ENCODE results near the gene SFSWAP.
"Not testable (repeated sequence)": the region's sequence is repeated elsewhere in the genome, so short reads cannot be mapped to it uniquely, and the experiment has no call there.

SFSWAP gene

GRCh38 chr12:131794573-131794972, 83.7 kb downstream of the SFSWAP start:
- DNase-seq: no peak

GRCh38 chr12:131795064-131795463, 84.2 kb downstream of the SFSWAP start:
- DNase-seq: no peak

DNA sequence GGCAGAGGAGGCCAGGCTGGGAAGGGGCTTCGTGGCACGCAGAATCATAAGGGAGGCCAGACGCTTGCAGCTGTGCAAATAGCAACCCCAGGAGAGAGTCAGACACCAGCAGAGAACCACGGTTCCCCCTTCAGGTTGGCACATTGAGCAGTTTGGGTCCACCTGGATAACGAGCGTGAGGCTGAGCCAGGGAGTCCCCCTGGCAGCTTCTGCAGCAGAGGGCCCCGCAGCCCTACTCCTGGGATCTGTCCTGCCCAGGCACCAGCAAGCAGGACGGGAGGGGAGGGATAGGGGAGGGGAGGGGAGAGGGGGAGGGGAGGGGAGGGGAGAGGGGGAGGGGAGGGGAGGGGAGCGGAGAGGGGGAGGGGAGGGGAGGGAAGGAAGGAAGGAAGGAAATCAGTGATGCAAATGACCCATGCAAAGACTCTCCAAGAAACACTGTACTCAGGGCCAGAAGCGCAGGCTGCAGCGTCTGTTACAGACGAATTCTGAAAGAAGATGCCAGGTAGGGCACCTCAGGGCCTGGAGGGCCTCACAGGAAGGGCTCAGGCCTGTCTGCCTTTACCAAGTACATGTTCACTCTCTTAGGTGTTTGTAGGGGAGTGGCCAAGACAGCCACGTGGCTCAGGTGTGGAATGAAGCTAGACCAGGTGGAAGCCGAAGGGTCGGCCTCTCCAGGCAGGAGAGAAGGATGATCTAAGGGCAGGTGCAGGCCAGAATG, 85.0 kb downstream of the SFSWAP start:
- no peak for DNase-seq

DNA sequence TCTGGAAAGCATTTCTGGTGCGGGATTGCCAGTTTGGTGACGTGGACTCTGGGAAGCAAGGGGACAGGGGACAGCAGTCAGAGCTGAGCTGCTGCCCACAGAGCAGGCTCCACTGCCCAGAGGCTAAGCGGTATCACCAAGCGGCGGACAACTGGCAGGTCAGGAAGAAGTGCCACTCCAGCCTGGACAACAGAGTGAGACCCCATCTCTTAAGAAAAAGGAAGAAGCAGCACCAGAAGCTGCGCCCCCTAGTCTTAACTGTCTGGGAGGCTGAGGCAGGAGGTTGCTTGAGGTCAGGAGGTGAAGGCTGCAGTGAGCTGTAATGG, 85.5 kb downstream of the SFSWAP start:
- DNase-seq: no peak

GRCh38 chr12:131796754-131797587, 86.1 kb downstream of the SFSWAP start:
- DNase-seq: no peak

- DNase-seq: no peak
These were observed 86.7 kb downstream of the SFSWAP start for GRCh38 chr12:131797588-131797934.

- DNase-seq: no peak
These were observed 88.3 kb downstream of the SFSWAP start for GRCh38 chr12:131799195-131799594.

GRCh38 chr12:131799828-131800593, 89.1 kb downstream of the SFSWAP start:
- DNase-seq: no peak

DNA sequence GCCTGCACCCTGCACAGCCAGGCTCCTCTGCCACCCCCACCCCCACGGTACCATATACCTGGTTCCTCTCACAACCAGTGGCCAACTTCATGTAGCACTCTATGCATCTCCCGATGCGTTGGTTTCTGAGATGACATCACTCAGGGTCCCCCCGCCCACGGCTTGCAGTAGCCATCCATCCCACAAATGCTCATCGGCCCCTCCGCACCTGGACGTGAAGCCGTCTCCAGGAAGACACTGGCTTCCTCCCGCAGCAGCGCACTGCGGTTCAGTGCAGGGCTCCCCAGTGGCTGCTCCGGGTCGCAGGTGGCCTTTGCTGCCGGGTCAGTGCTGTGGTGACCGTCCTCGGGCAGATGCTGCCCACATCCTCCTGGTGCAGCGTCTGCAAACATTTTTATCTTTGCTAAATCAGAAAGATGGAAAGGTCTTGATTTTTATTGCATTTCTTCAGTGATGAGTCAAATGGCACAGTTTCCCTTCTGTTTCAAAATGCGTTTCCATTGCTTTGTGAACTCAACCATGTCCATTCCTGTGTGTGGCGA, 89.8 kb downstream of the SFSWAP start:
- no peak for DNase-seq

DNA sequence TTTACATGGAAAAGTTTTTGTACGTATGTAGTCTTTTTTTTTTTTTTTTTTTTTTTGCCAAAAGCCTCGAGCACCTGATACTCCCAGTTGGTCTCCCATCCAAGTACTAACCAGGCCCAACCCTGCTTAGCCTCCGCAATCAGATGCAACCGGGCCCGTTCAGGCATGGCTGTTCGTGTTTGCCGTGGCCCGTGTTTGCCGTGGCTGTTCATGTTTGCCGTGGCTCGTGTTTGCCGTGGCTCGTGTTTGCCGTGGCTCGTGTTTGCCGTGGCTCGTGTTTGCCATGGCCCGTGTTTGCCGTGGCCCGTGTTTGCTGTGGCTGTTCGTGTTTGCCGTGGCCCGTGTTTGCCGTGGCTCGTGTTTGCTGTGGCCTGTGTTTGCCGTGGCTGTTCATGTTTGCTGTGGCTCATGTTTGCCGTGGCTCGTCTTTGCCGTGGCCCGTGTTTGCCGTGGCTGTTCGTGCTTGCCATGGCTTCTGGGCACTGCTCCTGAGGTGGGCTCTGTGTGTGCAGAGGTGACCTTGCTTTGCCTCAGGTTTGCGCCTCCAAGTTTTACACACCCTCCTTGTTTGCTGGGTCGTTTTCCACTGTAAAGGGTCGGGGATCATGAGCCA, 90.5 kb downstream of the SFSWAP start:
- no peak for DNase-seq

DNA sequence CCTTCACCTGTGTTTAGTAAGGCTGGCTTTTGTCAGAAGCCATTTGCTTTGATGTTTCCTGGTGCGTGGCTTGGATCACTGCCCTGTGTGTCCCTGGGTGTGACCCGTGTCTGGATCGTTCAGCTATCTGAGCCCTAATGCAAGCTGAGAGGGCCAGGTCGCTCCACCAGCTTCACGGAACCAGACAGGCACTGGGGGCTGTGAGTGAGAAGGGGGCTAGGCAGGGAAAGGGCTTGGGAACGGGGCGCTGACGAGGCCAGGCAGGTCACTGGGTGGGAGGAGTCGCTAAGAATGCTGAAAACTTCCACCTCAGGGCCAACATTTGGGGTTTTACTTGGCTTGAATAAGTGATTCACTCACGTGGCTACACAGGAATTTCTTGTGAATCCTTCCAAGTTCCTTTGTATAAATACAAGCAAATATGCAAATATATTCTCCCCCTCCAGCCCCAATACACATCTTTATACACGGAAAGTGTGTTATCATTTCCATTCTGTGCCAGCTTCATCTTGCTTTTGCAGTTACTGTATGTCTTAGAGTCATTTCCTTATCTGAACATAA, 93.2 kb downstream of the SFSWAP start:
- no peak for DNase-seq

DNA sequence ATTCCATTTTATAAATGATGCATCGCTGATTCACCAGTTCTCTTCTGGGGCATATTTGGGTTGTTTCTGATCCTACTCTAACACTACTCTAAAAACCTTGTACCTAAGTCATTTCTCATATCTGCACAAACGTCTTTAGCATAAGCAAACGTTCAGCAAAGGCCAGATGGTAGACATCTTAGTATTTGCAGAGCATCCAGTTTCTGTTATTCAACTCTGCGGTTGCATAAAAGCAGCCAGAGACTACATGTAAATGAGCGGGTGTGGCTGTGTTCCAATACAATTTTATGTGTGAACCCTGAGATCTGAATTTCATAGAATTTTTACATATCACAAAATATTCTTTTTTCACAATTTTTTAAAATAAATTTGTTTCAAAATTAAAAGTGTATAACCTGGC, 94.5 kb downstream of the SFSWAP start:
- DNase-seq: no peak

GRCh38 chr12:131806674-131807073, 95.8 kb downstream of the SFSWAP start:
- DNase-seq: no peak

DNA sequence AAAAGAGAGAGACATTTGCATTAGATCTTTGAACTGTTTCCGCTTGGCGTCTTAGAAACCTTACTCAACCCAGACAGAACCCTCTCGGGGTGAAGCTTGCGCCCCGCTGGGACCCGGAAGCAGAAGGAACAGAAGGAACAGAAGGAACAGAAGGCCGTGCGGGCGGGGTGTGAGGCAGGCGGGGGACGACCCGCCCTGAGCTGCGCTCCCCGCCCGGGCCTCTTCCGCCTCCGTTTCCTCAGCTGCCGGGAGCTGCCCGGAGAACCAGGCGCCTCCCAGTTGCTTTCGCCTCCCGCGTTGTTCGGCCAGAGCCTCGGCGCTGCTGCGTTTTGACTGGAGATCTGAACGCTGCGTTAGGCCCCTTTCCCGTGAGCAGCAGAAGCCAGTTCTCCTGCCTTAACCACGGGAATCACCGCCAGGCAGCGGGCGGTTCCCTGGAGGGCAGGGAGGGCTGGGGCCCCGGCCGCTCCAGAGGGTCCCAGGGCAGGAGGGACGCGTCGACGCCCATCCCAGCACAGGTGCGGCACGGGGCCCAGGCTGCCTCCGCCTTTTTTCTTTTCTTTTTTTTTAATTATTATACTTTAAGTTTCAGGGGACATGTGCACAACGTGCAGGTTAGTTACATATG, 98.0 kb downstream of the SFSWAP start:
- peak; percentile 70 for DNase-seq

DNA sequence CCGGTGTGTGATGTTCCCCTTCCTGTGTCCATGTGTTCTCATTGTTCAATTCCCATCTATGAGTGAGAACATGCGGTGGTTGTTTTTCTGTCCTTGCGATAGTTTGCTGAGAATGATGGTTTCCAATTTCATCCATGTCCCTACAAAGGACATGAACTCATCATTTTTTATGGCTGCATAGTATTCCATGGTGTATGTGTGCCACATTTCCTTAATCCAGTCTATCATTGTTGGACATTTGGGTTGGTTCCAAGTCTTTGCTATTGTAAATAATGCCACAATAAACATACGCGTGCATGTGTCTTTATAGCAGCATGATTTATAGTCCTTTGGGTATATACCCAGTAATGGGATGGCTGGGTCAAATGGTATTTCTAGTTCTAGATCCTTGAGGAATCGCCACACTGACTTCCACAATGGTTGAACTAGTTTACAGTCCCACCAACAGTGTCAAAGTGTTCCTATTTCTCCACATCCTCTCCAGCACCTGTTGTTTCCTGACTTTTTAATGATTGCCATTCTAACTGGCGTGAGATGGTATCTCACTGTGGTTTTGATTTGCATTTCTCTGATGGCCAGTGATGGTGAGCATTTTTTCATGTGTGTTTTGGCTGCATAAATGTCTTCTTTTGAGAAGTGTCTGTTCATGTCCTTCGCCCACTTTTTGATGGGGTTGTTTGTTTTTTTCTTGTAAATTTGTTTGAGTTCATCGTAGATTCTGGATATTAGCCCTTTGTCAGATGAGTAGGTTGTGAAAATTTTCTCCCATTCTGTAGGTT, 98.8 kb downstream of the SFSWAP start:
- not testable (repeated sequence) for DNase-seq

GRCh38 chr12:131810726-131811125, 99.8 kb downstream of the SFSWAP start:
- DNase-seq: no peak

DNA sequence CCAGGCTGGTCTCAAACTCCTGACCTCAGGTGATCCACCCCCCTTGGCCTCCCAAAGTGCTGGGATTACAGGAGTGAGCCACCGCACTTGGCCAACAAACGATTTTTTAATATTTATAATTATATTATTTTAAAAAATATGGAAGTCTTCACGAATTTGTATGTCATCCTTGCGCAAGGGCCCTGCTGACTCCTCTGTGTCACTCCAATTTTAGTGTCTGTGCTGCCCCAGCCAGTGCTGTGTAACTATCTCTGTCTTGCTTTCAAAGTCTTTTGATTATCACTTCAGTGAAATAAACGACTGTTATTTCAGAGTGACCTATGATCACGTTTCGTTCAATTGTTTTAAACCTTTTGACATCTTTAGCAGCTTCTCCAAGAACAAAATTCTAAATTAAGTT, 104.2 kb downstream of the SFSWAP start:
- no peak for DNase-seq

DNA sequence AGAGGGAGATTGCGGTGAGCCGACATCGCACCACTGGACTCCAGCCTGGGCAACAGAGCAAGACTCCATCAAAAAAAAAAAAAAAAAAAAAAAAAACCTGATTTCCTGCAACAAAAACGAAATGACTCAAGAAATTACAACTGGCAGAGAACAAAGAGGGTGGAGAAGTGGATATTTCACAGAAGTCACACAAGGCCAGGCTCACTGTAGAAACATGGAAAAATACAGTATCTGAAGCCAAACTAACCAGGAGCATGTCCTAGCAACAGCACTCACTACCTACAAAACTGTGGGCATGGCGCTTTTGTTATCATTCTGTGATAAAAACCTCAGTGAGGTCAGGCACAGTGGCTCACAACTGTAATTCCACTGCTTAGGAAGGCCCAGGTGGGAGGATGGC, 105.6 kb downstream of the SFSWAP start:
- no peak for DNase-seq

- DNase-seq: no peak
These were observed 106.4 kb downstream of the SFSWAP start for GRCh38 chr12:131817241-131817640.

- no peak for DNase-seq
These were observed 108.1 kb downstream of the SFSWAP start for GRCh38 chr12:131818821-131819585.

DNA sequence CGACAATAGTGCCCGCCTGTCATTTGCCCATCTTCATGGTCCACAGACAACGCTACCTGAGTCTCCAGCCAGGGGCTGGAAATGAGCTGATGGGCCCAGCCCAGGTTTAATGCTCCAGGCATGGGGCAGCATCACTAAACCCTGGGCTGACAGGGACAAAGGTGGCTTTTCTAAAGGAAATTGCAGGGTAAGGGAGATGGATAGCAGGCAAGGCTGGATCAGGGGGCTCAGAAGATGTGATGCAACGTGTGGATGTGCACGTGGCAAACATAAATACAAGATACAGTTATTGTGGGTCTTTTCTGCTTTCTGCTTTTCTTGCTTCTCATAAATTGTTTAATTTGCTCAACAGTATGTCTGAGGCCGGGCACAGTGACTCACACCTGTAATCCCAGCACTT, 113.6 kb downstream of the SFSWAP start:
- DNase-seq: no peak

Measured in RPMI8226 (cell line).